Measurements from ENCODE around the gene FOLH1. TPM values are rescaled to one million over a fixed set of nuclear protein-coding genes. Genes with fewer than 3 reads are reported as not detected.
"Not testable (repeated sequence)": the region's sequence is repeated elsewhere in the genome, so short reads cannot be mapped to it uniquely, and the experiment has no call there.

The FOLH1 gene
- total and polyA plus RNA-seq, 2 of the 8 experiments (the other 6 are each of a cell fraction or from before 2014, with no cell fraction given) = 0.56 TPM; not detected in 1

- H3K23ac ChIP-seq (ENCODE audit: insufficient read length); DNase-seq (ENCODE audit: low read depth in 1 of 2, low spot score in 2 of 2); H2BK20ac ChIP-seq (ENCODE audit: low read length); H3K79me2 ChIP-seq (ENCODE audit: control insufficient read depth in 1 of 2, insufficient read depth in 2 of 2, low read length in 2 of 2); H3K36me3 ChIP-seq (ENCODE audit: control insufficient read depth in 2 of 4, insufficient read depth in 4 of 4, low read length in 3 of 4); H2BK5ac ChIP-seq (ENCODE audit: low read depth, low read length); H3K79me1 ChIP-seq (ENCODE audit: low read depth, low read length); H3K4me1 ChIP-seq (replicated peaks in 1 of 4; ENCODE audit: control insufficient read depth in 3 of 4, insufficient read depth in 4 of 4, low read length in 3 of 4); H4K5ac ChIP-seq (ENCODE audit: insufficient read length, low read depth, low read length); H2AK5ac ChIP-seq (ENCODE audit: low read depth, low read length); H2BK120ac ChIP-seq (replicated peaks; ENCODE audit: low read depth, low read length); H3K9ac ChIP-seq (replicated peaks in 1 of 4; ENCODE audit: extremely low read depth in 1 of 4, low read depth in 3 of 4, low read length in 3 of 4); H3K56ac ChIP-seq (replicated peaks; ENCODE audit: insufficient read length, low read depth, low read length); H3K27ac ChIP-seq (ENCODE audit: low read depth, low read length); H4K20me1 ChIP-seq (replicated peaks in 1 of 2; ENCODE audit: control insufficient read depth in 1 of 2, insufficient read depth in 2 of 2, low read length in 2 of 2); H4K8ac ChIP-seq (ENCODE audit: extremely low read depth, insufficient read depth, low read length); H3K18ac ChIP-seq (ENCODE audit: extremely low read depth, low read length); H3K23me2 ChIP-seq (ENCODE audit: low read depth, low read length); CTCF ChIA-PET (ENCODE audit: partially characterized antibody); H3K27me3 ChIP-seq (replicated peaks in 1 of 4; ENCODE audit: control insufficient read depth in 3 of 4, extremely low read depth in 1 of 4, insufficient read depth in 3 of 4, low read length in 3 of 4); H3K4me2 ChIP-seq (ENCODE audit: insufficient read depth in 1 of 2, low read depth in 2 of 2, low read length in 2 of 2); H3K14ac ChIP-seq (ENCODE audit: insufficient read length); H4K91ac ChIP-seq (replicated peaks; ENCODE audit: insufficient read length, low read length); H2BK15ac ChIP-seq (ENCODE audit: low read length); FAIRE-seq; POLR2A ChIA-PET (ENCODE audit: partially characterized antibody); H3K4me3 ChIP-seq (ENCODE audit: extremely low read depth in 1 of 4, insufficient read depth in 2 of 4, low read depth in 3 of 4, low read length in 4 of 4); H3K4ac ChIP-seq (replicated peaks; ENCODE audit: insufficient read length, low read depth, low read length); H2BK12ac ChIP-seq (ENCODE audit: low read depth, low read length); H2AFZ ChIP-seq (ENCODE audit: low read length): not testable (repeated sequence)
- peaks cover 19 to 25% of the 10 kb centered on the region in 2 experiments; a peak in 3 of 4 replicates for H3K9me3 ChIP-seq (ENCODE audit: insufficient read depth in 2 of 2, low read depth in 1 of 2, low read length in 1 of 2)
Measured at GRCh38 chr11:49184756-49185155, 23.6 kb downstream of the FOLH1 start.

GRCh38 chr11:49177936-49178335, 30.5 kb downstream of the FOLH1 start:
- H3K23ac ChIP-seq (ENCODE audit: insufficient read length); H4K5ac ChIP-seq (ENCODE audit: insufficient read length, low read depth, low read length); H4K20me1 ChIP-seq (replicated peaks in 1 of 2; ENCODE audit: control insufficient read depth in 1 of 2, insufficient read depth in 2 of 2, low read length in 2 of 2); H3K14ac ChIP-seq (ENCODE audit: insufficient read length); H2BK12ac ChIP-seq (ENCODE audit: low read depth, low read length); H3K9ac ChIP-seq (replicated peaks in 1 of 4; ENCODE audit: extremely low read depth in 1 of 4, low read depth in 3 of 4, low read length in 3 of 4); H3K27ac ChIP-seq (ENCODE audit: low read depth, low read length); H3K27me3 ChIP-seq (replicated peaks in 1 of 4; ENCODE audit: control insufficient read depth in 3 of 4, extremely low read depth in 1 of 4, insufficient read depth in 3 of 4, low read length in 3 of 4); H4K91ac ChIP-seq (replicated peaks; ENCODE audit: insufficient read length, low read length); H2AK5ac ChIP-seq (ENCODE audit: low read depth, low read length); H4K8ac ChIP-seq (ENCODE audit: extremely low read depth, insufficient read depth, low read length); H3K4ac ChIP-seq (replicated peaks; ENCODE audit: insufficient read length, low read depth, low read length); POLR2A ChIA-PET (ENCODE audit: partially characterized antibody); H2BK20ac ChIP-seq (ENCODE audit: low read length); H3K18ac ChIP-seq (ENCODE audit: extremely low read depth, low read length); DNase-seq (ENCODE audit: low read depth in 1 of 2, low spot score in 2 of 2); H3K4me3 ChIP-seq (ENCODE audit: extremely low read depth in 1 of 4, insufficient read depth in 2 of 4, low read depth in 3 of 4, low read length in 4 of 4); FAIRE-seq; H3K4me1 ChIP-seq (replicated peaks in 1 of 4; ENCODE audit: control insufficient read depth in 3 of 4, insufficient read depth in 4 of 4, low read length in 3 of 4); H2BK120ac ChIP-seq (replicated peaks; ENCODE audit: low read depth, low read length); H3K23me2 ChIP-seq (ENCODE audit: low read depth, low read length); H2BK15ac ChIP-seq (ENCODE audit: low read length); H3K79me1 ChIP-seq (ENCODE audit: low read depth, low read length); H3K79me2 ChIP-seq (ENCODE audit: control insufficient read depth in 1 of 2, insufficient read depth in 2 of 2, low read length in 2 of 2); H2BK5ac ChIP-seq (ENCODE audit: low read depth, low read length); H3K4me2 ChIP-seq (ENCODE audit: insufficient read depth in 1 of 2, low read depth in 2 of 2, low read length in 2 of 2); H3K36me3 ChIP-seq (ENCODE audit: control insufficient read depth in 2 of 4, insufficient read depth in 4 of 4, low read length in 3 of 4); H3K56ac ChIP-seq (replicated peaks; ENCODE audit: insufficient read length, low read depth, low read length); H2AFZ ChIP-seq (ENCODE audit: low read length): not testable (repeated sequence)
- peaks cover 12 to 17% of the 10 kb centered on the region in 2 experiments; a peak in 3 of 4 replicates for H3K9me3 ChIP-seq (ENCODE audit: insufficient read depth in 2 of 2, low read depth in 1 of 2, low read length in 1 of 2)
- WGBS, 2 experiments (ENCODE audit: extremely low coverage in 1 of 2, insufficient coverage in 1 of 2, insufficient read length in 1 of 2, insufficient replicate concordance in 2 of 2, low coverage in 1 of 2, low lambda C conversion rate in 2 of 2, missing lambda C conversion rate in 1 of 2) = 44% methylated on average over 3 of the region's 3 CpGs; no CpG with 5 or more reads in 1 of the 2 experiments
- CTCF ChIA-PET (ENCODE audit: partially characterized antibody) = interaction anchor here (0.6 kb wide), 1 partner anchor 1360 kb away, joined by 4 read pairs; no protein-coding TSS in a partner anchor

All from H1 (cell line).